NCI-H1694 treated with DMSO at 0.1 percent for 48 hours (cell line): ENCODE data around the gene SLC17A7.
A peak's percentile ranks its signal among the peaks of the same experiment; 100 is the strongest.
"Not testable (repeated sequence)": the region's sequence is repeated elsewhere in the genome, so short reads cannot be mapped to it uniquely, and the experiment has no call there.

Experiments used
- DNase-seq: peaks from one replicate; lab custom pipeline; 2025; lab: John Stamatoyannopoulos, UW

Gene SLC17A7

GRCh38 chr19:49441210-49441959 lies at the start of gene SLC17A7:
SLC17A7 (minus strand) TSS chr19:49441527; CDS start chr19:49441379, 148 bp downstream.
- DNase-seq: peak; percentile 83

GRCh38 chr19:49490287-49491029 lies 49.1 kb upstream of the SLC17A7 start:
- no peak for DNase-seq

GRCh38 chr19:49489601-49490167 lies 48.4 kb upstream of the SLC17A7 start:
- DNase-seq: no peak

- no peak for DNase-seq
These were observed 47.7 kb upstream of the SLC17A7 start for GRCh38 chr19:49488863-49489537.

GRCh38 chr19:49488046-49488862 lies 46.9 kb upstream of the SLC17A7 start:
- no peak for DNase-seq

GRCh38 chr19:49487277-49488045 lies 46.1 kb upstream of the SLC17A7 start, which contains the start of gene RPL13A:
RPL13A (plus strand) TSS chr19:49487608; CDS start chr19:49487630, 22 bp downstream.
- DNase-seq: peak; percentile 98

GRCh38 chr19:49486710-49487276 lies 45.5 kb upstream of the SLC17A7 start:
- no peak for DNase-seq

GRCh38 chr19:49486232-49486631 lies 44.9 kb upstream of the SLC17A7 start:
- no peak for DNase-seq

- no peak for DNase-seq
These were observed 39.8 kb upstream of the SLC17A7 start for GRCh38 chr19:49481020-49481683.

GRCh38 chr19:49479975-49480628 lies 38.8 kb upstream of the SLC17A7 start:
- no peak for DNase-seq

GRCh38 chr19:49475995-49476880 lies 34.9 kb upstream of the SLC17A7 start:
- peak; percentile 24 for DNase-seq

- DNase-seq: no peak
These were observed 34.0 kb upstream of the SLC17A7 start for GRCh38 chr19:49475191-49475917.

- no peak for DNase-seq
These were observed 33.2 kb upstream of the SLC17A7 start for GRCh38 chr19:49474542-49474924.

GRCh38 chr19:49473868-49474541 lies 32.7 kb upstream of the SLC17A7 start, which contains the start of gene FLT3LG:
FLT3LG (plus strand) TSS chr19:49474215; CDS start chr19:49474640, 425 bp downstream.
- peak; percentile 63 for DNase-seq

GRCh38 chr19:49473501-49473867 lies 32.2 kb upstream of the SLC17A7 start:
- DNase-seq: not testable (repeated sequence)

GRCh38 chr19:49472936-49473335 lies 31.6 kb upstream of the SLC17A7 start:
- DNase-seq: no peak

- DNase-seq: no peak
These were observed 29.3 kb upstream of the SLC17A7 start for GRCh38 chr19:49470615-49470978.
